Ascending aorta (tissue), 2 donors: Measurements from ENCODE around the gene TPSG1. TPM values are rescaled to one million over a fixed set of nuclear protein-coding genes. Genes with fewer than 3 reads are reported as not detected.
"Not testable (repeated sequence)": the region's sequence is repeated elsewhere in the genome, so short reads cannot be mapped to it uniquely, and the experiment has no call there.

ENCODE experiments used
- DNase-seq, 2 donors: peaks; one replicate each; pipeline ENCODE4 v3.0.0-alpha.2; 2019; ENCODE audit warnings: low spot score in 2 of 2
- H3K27ac ChIP-seq, 2 donors: fragments of 200-600 bp; sonication (generic); one replicate each; pipeline ENCODE4 v1.5.1; 2016 to 2017; ENCODE audit warnings: mild to moderate bottlenecking in 1 of 2
- H3K27me3 ChIP-seq: fragments of 200-600 bp; sonication (generic); one replicate; pipeline ENCODE4 v1.5.1; 2017
- H3K36me3 ChIP-seq, 2 donors: fragments of 200-600 bp; sonication (generic); one replicate each; pipeline ENCODE4 v1.5.1; 2016
- H3K4me1 ChIP-seq, 2 donors: fragments of 200-600 bp; sonication (generic); one replicate each; pipeline ENCODE4 v1.5.1; 2016 to 2017; ENCODE audit warnings: mild to moderate bottlenecking in 1 of 2
- H3K4me3 ChIP-seq, 2 donors: fragments of 200-600 bp; sonication (generic); one replicate each; pipeline ENCODE4 v1.5.1; 2016 to 2017; ENCODE audit warnings: mild to moderate bottlenecking in 1 of 2
- H3K9me3 ChIP-seq, 2 donors: fragments of 200-600 bp; sonication (generic); one replicate each; pipeline ENCODE4 v1.5.1; 2016
- intact Hi-C: fragments of 100-400 bp; cut with DNase I; formaldehyde crosslinking; loops from one replicate; pipeline ENCODE4 v1.15.1; 2023
- total RNA-seq: library from RNA; depleted of rRNA; stranded (reverse); fragments of >200 nt; gene quantifications from one replicate; pipeline ENCODE4 v1.1.0, GENCODE V29; 2016
- TF ChIP-seq, protein P1 (sequence below), 3 experiments: fragments of 200-600 bp in 2 of 3; fragments of 450-650 bp in 1 of 3; sonication (generic) in 2 of 3; IDR thresholded peaks; one replicate each; pipeline ENCODE4 v1.5.1; 2016 to 2019; ENCODE audit warnings: antibody characterized with exemption in 3 of 3, mild to moderate bottlenecking in 1 of 3, moderate library complexity in 1 of 3

Gene TPSG1
- total RNA-seq, result not detected

DNA sequence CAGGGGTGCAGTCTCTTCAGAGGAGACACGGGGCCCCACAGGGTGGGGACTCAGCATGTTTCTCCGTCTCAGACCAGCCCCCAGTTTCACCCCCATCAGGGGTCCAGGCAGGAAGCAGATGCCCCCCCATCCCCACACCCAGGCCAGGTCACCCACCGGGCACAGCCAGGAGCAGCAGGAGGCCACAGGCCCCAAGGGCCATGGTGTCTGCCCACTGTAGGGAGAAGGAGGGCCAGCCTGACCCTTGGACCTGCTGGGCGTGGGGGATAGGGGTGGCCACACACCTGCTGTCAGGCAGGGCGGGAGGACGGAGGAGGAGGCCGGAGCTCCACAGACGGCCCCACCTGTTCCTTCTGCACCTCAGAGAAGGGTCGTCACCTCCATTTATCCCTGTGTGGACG lies at the start of gene TPSG1:
Gene TPSG1, minus strand, starts transcription at position 218 of the 401 bp plus-strand sequence. Its CDS starts 16 bp downstream, at position 202.
- Histone ChIP-seq H3K4me3 (no peak within 1 kb of the TSS), H3K27ac (no peak within 1 kb of the TSS), H3K27me3 (no peaks in the 10 kb centered on the region), H3K36me3 (no peaks in the 10 kb centered on the region), H3K9me3 (no peaks in the 10 kb centered on the region), H3K4me1 (no peaks in the 10 kb centered on the region)
- TF ChIP-seq, protein P1, sequence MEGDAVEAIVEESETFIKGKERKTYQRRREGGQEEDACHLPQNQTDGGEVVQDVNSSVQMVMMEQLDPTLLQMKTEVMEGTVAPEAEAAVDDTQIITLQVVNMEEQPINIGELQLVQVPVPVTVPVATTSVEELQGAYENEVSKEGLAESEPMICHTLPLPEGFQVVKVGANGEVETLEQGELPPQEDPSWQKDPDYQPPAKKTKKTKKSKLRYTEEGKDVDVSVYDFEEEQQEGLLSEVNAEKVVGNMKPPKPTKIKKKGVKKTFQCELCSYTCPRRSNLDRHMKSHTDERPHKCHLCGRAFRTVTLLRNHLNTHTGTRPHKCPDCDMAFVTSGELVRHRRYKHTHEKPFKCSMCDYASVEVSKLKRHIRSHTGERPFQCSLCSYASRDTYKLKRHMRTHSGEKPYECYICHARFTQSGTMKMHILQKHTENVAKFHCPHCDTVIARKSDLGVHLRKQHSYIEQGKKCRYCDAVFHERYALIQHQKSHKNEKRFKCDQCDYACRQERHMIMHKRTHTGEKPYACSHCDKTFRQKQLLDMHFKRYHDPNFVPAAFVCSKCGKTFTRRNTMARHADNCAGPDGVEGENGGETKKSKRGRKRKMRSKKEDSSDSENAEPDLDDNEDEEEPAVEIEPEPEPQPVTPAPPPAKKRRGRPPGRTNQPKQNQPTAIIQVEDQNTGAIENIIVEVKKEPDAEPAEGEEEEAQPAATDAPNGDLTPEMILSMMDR (IDR thresholded peaks at IDR 0.05), result no peak
- intact Hi-C loops, result no loop called here
- no peak for DNase-seq

DNA sequence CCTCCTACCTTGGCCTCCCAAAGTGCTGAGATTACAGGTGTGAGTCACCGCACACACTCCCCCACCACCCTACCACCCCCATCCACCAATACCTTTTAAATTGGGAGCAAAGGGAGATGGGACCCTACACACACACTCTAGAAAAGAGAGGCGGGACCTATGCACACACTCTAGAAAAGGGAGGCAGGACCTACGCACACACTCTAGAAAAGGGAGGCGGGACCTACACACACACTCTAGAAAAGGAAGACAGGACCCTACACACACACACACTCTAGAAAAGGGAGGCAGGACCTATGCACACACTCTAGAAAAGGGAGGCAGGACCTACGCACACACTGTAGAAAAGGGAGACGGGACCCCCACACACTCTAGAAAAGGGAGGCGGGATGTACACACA lies 49.7 kb upstream of the TPSG1 start:
- Histone ChIP-seq H3K4me3 (no peak overlapping the region), H3K36me3 (no peaks in the 10 kb centered on the region), H3K27me3 (no peaks in the 10 kb centered on the region), H3K27ac (no peak overlapping the region), H3K9me3 (no peaks in the 10 kb centered on the region), H3K4me1 (no peaks in the 10 kb centered on the region)
- TF ChIP-seq, protein P1 (IDR thresholded peaks at IDR 0.05), result no peak
- intact Hi-C loops, result no loop called here
- DNase-seq, result no peak

GRCh38 chr16:1273816-1274215 lies 48.7 kb upstream of the TPSG1 start:
- Histone ChIP-seq H3K4me1 (no peaks in the 10 kb centered on the region), H3K4me3 (no peak overlapping the region), H3K27ac (no peak overlapping the region), H3K9me3 (no peaks in the 10 kb centered on the region), H3K27me3 (no peaks in the 10 kb centered on the region), H3K36me3 (no peaks in the 10 kb centered on the region)
- TF ChIP-seq, protein P1 (IDR thresholded peaks at IDR 0.05), result no peak
- no peak for DNase-seq
- intact Hi-C loops, result no loop called here

GRCh38 chr16:1272453-1273198 lies 47.6 kb upstream of the TPSG1 start:
- Histone ChIP-seq H3K27ac (no peak overlapping the region), H3K4me3 (no peak overlapping the region), H3K27me3 (no peaks in the 10 kb centered on the region), H3K36me3 (no peaks in the 10 kb centered on the region), H3K4me1 (no peaks in the 10 kb centered on the region), H3K9me3 (no peaks in the 10 kb centered on the region)
- TF ChIP-seq, protein P1 (IDR thresholded peaks at IDR 0.05), result no peak
- DNase-seq, result no peak
- intact Hi-C loops, result no loop called here

DNA sequence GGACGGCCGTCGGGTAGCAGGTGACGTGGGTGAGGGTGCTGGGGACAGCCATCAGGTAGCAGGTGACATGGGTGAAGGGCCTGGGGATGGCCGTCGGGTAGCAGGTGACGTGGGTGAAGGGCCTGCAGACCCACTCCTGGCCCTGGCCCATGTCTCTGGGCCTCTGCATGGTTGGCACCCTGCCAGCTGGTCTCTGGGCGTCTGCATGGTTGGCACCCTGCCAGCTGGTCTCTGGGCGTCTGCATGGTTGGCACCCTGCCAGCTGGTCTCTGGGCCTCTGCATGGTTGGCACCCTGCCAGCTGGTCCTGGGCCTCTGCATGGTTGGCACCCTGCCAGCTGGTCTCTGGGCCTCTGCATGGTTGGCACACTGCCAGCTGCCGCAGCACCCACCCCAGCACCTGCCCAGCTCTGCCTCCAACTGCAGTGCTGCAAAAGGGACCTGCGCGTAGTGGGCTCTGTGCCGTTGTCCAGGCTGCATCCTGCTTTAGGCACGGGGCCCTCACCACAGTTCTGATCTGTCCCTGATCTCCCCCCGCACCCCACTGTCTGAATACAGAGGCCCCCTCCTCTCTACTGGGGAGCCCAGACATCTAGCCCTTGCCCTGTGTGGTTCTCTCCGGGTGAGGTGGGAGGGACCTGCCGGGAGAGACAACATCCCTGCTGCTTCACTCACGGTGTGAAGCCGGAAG lies 46.8 kb upstream of the TPSG1 start:
- H3K27ac ChIP-seq, H3K36me3 ChIP-seq, DNase-seq, intact Hi-C loops, H3K4me3 ChIP-seq, H3K9me3 ChIP-seq, H3K4me1 ChIP-seq, H3K27me3 ChIP-seq: not testable (repeated sequence)

DNA sequence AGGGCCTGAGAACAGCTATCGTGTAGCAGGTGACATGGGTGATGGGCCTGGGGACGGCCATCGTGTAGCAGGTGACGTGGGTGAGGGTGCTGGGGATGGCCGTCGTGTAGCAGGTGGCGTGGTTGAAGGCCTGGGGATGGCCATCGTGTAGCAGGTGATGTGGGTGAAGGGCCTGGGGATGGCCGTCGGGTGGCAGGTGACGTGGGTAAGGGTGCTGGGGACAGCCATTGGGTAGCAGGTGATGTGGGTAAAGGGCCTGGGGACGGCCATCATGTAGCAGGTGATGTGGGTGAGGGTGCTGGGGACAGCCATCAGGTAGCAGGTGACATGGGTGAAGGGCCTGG lies 46.3 kb upstream of the TPSG1 start:
- H3K4me1 ChIP-seq, result no peaks in the 10 kb centered on the region
- no peaks in the 10 kb centered on the region for H3K9me3 ChIP-seq
- DNase-seq, result no peak
- H3K4me3 ChIP-seq, result no peak overlapping the region
- H3K27ac ChIP-seq, result no peak overlapping the region
- no peaks in the 10 kb centered on the region for H3K36me3 ChIP-seq
- TF ChIP-seq, protein P1 (IDR thresholded peaks at IDR 0.05), result no peak
- no peaks in the 10 kb centered on the region for H3K27me3 ChIP-seq
- intact Hi-C loops, result no loop called here

GRCh38 chr16:1269418-1269817 lies 44.4 kb upstream of the TPSG1 start:
- not testable (repeated sequence) for H3K27me3 ChIP-seq, H3K9me3 ChIP-seq, H3K4me3 ChIP-seq, H3K36me3 ChIP-seq, DNase-seq, H3K27ac ChIP-seq, H3K4me1 ChIP-seq
- intact Hi-C loops, result loop anchor here (10.0 kb wide), 1 partner anchor 55 kb away; no protein-coding TSS in a partner anchor
